Osteocyte (in vitro differentiated cells): ENCODE measurements around the gene ZNF81. TPM values are rescaled to one million over a fixed set of nuclear protein-coding genes. Genes with fewer than 3 reads are reported as not detected.
"Not testable (repeated sequence)": the region's sequence is repeated elsewhere in the genome, so short reads cannot be mapped to it uniquely, and the experiment has no call there.

Source experiments
- DNase-seq: peaks from one replicate; pipeline ENCODE4 v3.0.0; 2021; ENCODE audit warnings: mixed read lengths; ENCODE audit not compliant: unreplicated experiment; ENCODE audit errors: extremely low spot score
- H3K27ac Mint-ChIP-seq: one replicate; pipeline ENCODE4 v1.8.0; 2021; ENCODE audit warnings: mild to moderate bottlenecking, mixed read lengths; ENCODE audit not compliant: unreplicated experiment
- H3K27me3 Mint-ChIP-seq: one replicate; pipeline ENCODE4 v1.8.0; 2021; ENCODE audit warnings: mixed read lengths; ENCODE audit not compliant: unreplicated experiment
- H3K36me3 Mint-ChIP-seq: one replicate; pipeline ENCODE4 v1.8.0; 2021; ENCODE audit warnings: mixed read lengths; ENCODE audit not compliant: unreplicated experiment
- H3K4me1 Mint-ChIP-seq: one replicate; pipeline ENCODE4 v1.8.0; 2021; ENCODE audit warnings: mixed read lengths; ENCODE audit not compliant: unreplicated experiment
- H3K4me3 Mint-ChIP-seq: one replicate; pipeline ENCODE4 v1.8.0; 2021; ENCODE audit warnings: mild to moderate bottlenecking, moderate library complexity, mixed read lengths; ENCODE audit not compliant: unreplicated experiment
- H3K9me3 Mint-ChIP-seq: one replicate; pipeline ENCODE4 v1.8.0; 2021; ENCODE audit warnings: mixed read lengths; ENCODE audit not compliant: unreplicated experiment
- CTCF ChIP-seq: fragments of 200-600 bp; sonication (generic); IDR thresholded peaks from 2 replicates; pipeline ENCODE4 v1.5.0; 2021; ENCODE audit warnings: antibody characterized with exemption, mild to moderate bottlenecking, moderate library complexity
- total RNA-seq: library from RNA; stranded (reverse); gene quantifications from 2 replicates; pipeline ENCODE4 v1.2.1, GENCODE V29; 2021

The ZNF81 gene
- total RNA-seq, 1 donor from 2014 or later, result 9.6 TPM

GRCh38 chrX:47804315-47804714 is 32.4 kb upstream of the ZNF81 start:
- Mint-ChIP-seq H3K27ac (no peak overlapping the region), H3K4me3 (no peak overlapping the region), H3K27me3 (peaks cover 7% of the 10 kb centered on the region), H3K36me3 (no peaks in the 10 kb centered on the region), H3K9me3 (peaks cover 7% of the 10 kb centered on the region), H3K4me1 (no peaks in the 10 kb centered on the region)
- no peak for DNase-seq
- TF ChIP-seq CTCF, result no peak

- H3K36me3 Mint-ChIP-seq, DNase-seq: not testable (repeated sequence)
Measured at GRCh38 chrX:47805844-47806243, 30.9 kb upstream of the ZNF81 start.

DNA sequence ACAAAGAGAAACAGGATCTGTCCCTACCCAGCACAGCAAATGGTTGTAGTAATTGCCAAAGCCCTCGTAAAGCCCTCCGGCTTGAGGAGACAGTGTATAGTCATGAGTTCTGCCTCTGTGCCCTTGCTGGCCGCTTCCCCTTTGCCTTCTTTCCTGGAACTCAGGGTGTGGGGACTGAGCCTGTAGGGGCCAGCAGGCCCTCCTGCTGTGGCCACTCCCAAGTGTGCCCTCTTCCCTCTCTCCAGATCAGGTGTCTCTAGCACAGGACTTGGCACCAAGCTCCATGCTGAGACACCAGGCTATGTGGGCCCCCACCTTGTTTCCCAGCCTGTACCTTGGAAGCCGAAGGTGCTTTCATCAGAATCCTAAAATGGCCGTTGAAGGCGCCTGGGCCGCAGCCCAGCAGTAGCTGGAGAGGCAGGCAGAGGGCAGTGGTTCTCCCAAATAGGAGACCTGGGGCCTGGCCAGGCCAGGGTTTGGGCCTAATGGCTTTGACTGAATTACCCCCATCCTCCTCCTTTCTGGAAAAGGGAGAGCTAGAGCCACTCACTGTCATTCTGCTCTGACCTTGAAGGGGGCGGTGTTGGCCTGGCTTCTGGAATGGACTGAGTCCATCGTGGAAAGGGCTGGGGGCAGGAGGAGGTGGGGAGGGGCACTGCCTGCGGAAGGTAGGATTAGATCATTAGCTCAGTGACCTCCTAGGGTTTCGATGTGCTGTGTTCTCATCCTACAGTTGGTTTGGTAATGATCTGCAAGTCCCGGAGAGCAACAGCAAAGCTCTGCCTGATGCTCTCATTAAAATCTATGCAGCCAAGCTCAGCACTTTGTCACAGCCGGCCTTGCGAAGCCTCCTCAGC is 30.1 kb upstream of the ZNF81 start:
- not testable (repeated sequence) for H3K27ac Mint-ChIP-seq, DNase-seq, H3K27me3 Mint-ChIP-seq, H3K9me3 Mint-ChIP-seq, H3K4me3 Mint-ChIP-seq, H3K4me1 Mint-ChIP-seq, H3K36me3 Mint-ChIP-seq

More at GRCh38 chrX:47805844-47806243, 30.9 kb upstream of the ZNF81 start:
- not testable (repeated sequence) for H3K4me1 Mint-ChIP-seq, H3K27ac Mint-ChIP-seq, H3K4me3 Mint-ChIP-seq, H3K9me3 Mint-ChIP-seq
- peaks cover 11% of the 10 kb centered on the region for H3K27me3 Mint-ChIP-seq

DNA sequence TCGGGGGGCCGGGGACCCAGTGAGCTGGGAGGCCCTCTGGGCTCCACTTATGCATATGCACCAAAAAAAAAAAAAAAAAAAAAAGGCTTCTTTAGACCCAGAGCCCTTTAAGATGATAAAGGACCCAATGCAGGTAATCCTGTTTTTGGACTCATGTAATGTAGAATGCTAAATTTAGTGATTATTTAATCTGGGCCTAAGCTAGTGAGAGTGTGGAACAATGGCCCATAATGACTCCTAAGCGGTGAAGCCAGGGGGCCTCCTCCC is 29.5 kb upstream of the ZNF81 start:
- not testable (repeated sequence) for H3K9me3 Mint-ChIP-seq, H3K4me3 Mint-ChIP-seq, H3K27me3 Mint-ChIP-seq, H3K36me3 Mint-ChIP-seq, H3K4me1 Mint-ChIP-seq, DNase-seq, H3K27ac Mint-ChIP-seq

DNA sequence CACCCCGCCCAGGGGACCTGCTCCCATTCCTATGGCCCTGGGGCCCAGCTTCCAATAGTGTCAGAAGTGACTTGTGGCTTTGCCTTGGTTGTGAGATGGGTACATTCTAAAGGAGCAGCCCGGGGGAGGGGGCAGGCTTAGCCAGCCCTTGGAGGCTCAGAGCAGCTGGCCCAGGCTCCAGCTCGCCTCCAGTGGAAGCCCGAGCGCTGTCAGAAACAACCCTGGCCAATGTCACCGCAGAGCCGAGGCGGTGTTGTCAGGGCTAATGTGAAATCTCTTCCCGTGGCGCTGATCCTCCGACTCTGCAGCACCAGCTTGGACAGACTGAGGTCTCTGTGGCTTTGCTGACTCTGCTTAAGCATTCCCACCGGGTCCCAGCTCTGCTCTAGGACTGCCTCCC is 29.2 kb upstream of the ZNF81 start:
- Mint-ChIP-seq H3K27me3 (peaks cover 6% of the 10 kb centered on the region), H3K9me3 (peaks cover 4% of the 10 kb centered on the region), H3K4me3 (no peak overlapping the region), H3K36me3 (no peaks in the 10 kb centered on the region), H3K27ac (no peak overlapping the region), H3K4me1 (no peaks in the 10 kb centered on the region)
- no peak for TF ChIP-seq CTCF
- no peak for DNase-seq

DNA sequence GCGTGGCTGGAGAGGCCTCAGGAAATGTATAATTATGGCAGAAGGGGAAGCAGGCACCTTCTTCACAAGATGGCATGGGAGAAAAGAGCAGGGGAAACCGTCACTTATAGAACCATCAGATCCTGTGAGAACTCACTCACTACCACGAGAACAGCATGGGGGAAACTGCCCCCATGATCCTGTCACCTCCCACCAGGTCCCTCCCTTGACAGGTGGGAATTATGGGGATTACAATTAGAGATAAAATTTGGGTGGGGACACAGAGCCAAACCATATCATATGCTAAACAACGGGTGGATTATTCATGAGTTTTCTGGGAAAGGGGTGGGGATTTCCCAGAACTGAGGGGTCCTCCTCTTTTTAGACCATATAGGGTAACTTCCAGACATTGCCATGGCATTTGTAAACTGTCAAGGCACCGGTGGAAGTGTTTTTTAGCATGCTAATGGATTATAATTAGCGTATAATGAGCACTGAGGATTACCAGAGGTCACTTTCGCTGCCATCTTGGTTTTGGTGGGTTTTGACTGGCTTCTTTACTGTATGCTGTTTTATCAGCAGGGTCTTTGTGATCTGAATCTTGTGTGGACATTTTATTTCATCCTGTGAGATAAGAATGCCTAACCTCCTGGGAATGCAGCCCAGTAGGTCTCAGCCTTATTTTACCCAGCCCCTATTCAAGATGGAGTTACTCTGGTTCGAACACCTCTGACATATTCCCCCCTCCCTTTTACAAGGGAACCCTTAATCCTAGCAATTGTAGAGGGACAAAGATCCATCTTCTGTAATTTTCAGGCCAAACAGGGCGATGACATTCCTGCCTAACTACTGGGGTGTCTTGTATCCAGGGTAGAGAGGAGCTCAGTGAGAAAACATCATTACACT is 27.6 kb upstream of the ZNF81 start:
- H3K36me3 Mint-ChIP-seq, result no peaks in the 10 kb centered on the region
- no peaks in the 10 kb centered on the region for H3K4me1 Mint-ChIP-seq
- H3K9me3 Mint-ChIP-seq, result peaks cover under 1% of the 10 kb centered on the region
- no peak for TF ChIP-seq CTCF
- no peak for DNase-seq
- no peak overlapping the region for H3K27ac Mint-ChIP-seq
- no peak overlapping the region for H3K4me3 Mint-ChIP-seq
- H3K27me3 Mint-ChIP-seq, result peaks cover 6% of the 10 kb centered on the region
